ENCODE results near the gene RIOK2. TPM values are rescaled to one million over a fixed set of nuclear protein-coding genes. Genes with fewer than 3 reads are reported as not detected.

RIOK2 gene
- total and polyA plus RNA-seq, 10 of the 15 experiments (the other 5 are each of a cell fraction or from before 2014, with no cell fraction given) = 23.0 to 69.1 (median 33.3) TPM

DNA sequence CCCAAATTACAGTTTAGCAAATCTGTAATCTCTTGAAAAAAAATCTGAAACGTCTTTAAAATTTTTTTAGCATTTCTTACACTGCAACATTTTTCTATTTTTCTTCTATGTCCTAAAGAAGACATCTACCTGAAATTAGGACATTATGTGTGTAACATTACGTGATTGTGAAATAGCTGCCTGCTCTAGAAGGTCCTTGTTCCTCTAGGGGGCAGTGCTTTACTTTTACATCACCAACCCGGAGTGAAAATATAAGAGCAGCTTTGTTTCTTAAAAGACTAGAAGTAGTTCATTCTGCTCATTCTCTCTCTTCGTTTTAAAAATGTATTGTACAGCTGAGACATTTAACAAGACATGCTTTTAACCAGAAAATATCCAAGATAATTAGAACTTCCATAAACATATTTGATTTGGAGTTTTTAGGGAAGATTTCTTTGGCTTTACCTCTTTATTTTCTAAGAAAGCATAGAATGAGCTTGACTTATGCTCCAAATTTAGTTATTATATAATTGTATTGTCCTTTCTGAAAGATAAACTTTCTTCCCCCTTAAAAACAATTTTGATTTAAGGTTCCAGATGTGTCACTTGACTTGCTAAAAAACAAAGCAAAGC lies 48.1 kb upstream of the RIOK2 start:
- RAD21 ChIA-PET (ENCODE audit: unreplicated experiment) = interaction anchor here (0.7 to 3.0 kb wide), 24 partner anchors 11 to 1797 kb away, joined by 3 to 33 read pairs (median 4); no protein-coding TSS in a partner anchor
- H3K36me3 ChIP-seq (ENCODE audit: control insufficient read depth in 2 of 2, insufficient read depth in 2 of 2, low read length in 1 of 2) = no peaks in the 10 kb centered on the region
- no peaks in the 10 kb centered on the region for H3K27me3 ChIP-seq (replicated peaks in 1 of 2; ENCODE audit: control insufficient read depth in 2 of 2, insufficient read depth in 2 of 2, low read length in 1 of 2)
- FAIRE-seq (peak; percentile 89), ATAC-seq (peak; percentile 94), DNase-seq (ENCODE audit: low read depth, low spot score) (peak; percentile 20)
- H2AFZ ChIP-seq (ENCODE audit: control insufficient read depth, low read depth, low read length) = no peak overlapping the region
- no peak for TF ChIP-seq TBL1XR1 (IDR thresholded peaks at IDR 0.05; ENCODE audit: low read depth, low read length)
- TF ChIP-seq EP300 (IDR thresholded peaks at IDR 0.05; ENCODE audit: borderline replicate concordance in 1 of 2, control insufficient read depth in 1 of 2, low read depth in 2 of 2, low read length in 2 of 2) = no peak
- no peak for TF ChIP-seq NFYB (IDR thresholded peaks at IDR 0.05; ENCODE audit: insufficient read depth, low read depth, low read length)
- peak; percentile 83 for TF ChIP-seq RAD21 (IDR thresholded peaks at IDR 0.05; ENCODE audit: insufficient read depth, low read depth, low read length)
- TF ChIP-seq NR2C2 (IDR thresholded peaks at IDR 0.05; ENCODE audit: borderline replicate concordance, control insufficient read depth, insufficient read length, low read depth) = no peak
- peak in 1 of 2 experiments; percentile 79; a peak in 1 of 4 replicates for TF ChIP-seq CEBPB (IDR thresholded peaks at IDR 0.05; ENCODE audit: borderline replicate concordance in 1 of 2, low read depth in 2 of 2, low read length in 2 of 2)
- TF ChIP-seq IKZF1 (conservative IDR thresholded peaks at IDR 0.05) = no peak
- TF ChIP-seq, protein P1, sequence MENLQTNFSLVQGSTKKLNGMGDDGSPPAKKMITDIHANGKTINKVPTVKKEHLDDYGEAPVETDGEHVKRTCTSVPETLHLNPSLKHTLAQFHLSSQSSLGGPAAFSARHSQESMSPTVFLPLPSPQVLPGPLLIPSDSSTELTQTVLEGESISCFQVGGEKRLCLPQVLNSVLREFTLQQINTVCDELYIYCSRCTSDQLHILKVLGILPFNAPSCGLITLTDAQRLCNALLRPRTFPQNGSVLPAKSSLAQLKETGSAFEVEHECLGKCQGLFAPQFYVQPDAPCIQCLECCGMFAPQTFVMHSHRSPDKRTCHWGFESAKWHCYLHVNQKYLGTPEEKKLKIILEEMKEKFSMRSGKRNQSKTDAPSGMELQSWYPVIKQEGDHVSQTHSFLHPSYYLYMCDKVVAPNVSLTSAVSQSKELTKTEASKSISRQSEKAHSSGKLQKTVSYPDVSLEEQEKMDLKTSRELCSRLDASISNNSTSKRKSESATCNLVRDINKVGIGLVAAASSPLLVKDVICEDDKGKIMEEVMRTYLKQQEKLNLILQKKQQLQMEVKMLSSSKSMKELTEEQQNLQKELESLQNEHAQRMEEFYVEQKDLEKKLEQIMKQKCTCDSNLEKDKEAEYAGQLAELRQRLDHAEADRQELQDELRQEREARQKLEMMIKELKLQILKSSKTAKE (IDR thresholded peaks at IDR 0.05; ENCODE audit: low read depth, poor library complexity, severe bottlenecking) = peak; percentile 27
- TF ChIP-seq, protein P2, sequence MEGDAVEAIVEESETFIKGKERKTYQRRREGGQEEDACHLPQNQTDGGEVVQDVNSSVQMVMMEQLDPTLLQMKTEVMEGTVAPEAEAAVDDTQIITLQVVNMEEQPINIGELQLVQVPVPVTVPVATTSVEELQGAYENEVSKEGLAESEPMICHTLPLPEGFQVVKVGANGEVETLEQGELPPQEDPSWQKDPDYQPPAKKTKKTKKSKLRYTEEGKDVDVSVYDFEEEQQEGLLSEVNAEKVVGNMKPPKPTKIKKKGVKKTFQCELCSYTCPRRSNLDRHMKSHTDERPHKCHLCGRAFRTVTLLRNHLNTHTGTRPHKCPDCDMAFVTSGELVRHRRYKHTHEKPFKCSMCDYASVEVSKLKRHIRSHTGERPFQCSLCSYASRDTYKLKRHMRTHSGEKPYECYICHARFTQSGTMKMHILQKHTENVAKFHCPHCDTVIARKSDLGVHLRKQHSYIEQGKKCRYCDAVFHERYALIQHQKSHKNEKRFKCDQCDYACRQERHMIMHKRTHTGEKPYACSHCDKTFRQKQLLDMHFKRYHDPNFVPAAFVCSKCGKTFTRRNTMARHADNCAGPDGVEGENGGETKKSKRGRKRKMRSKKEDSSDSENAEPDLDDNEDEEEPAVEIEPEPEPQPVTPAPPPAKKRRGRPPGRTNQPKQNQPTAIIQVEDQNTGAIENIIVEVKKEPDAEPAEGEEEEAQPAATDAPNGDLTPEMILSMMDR (IDR thresholded peaks at IDR 0.05 in 2 of 3, conservative IDR thresholded peaks at IDR 0.05 in 1 of 3; ENCODE audit: control insufficient read depth in 2 of 3, extremely low read depth in 1 of 3, insufficient read depth in 1 of 3, low read depth in 3 of 3, low read length in 3 of 3) = peak; percentile 61 to 76 (median 73)
- TF ChIP-seq SMC3 (IDR thresholded peaks at IDR 0.05; ENCODE audit: borderline replicate concordance, low read length) = peak; percentile 71
- TF ChIP-seq IKZF2 (IDR thresholded peaks at IDR 0.05) = no peak
- no peak for TF ChIP-seq KDM1A (IDR thresholded peaks at IDR 0.05; ENCODE audit: borderline replicate concordance)
- TF ChIP-seq YBX1 (IDR thresholded peaks at IDR 0.05) = no peak
- CTCF ChIA-PET = interaction anchor here (0.6 to 4.4 kb wide), 53 partner anchors 9 to 1830 kb away, joined by 3 to 56 read pairs (median 3); partner anchors contain the start of gene RIOK2
- no peaks in the 10 kb centered on the region for H3K79me2 ChIP-seq (ENCODE audit: control insufficient read depth, insufficient read depth, low read length)
- H3K4me3 ChIP-seq = no peak overlapping the region
- in situ Hi-C loops (cut with MboI) = no loop called here
- under 1% methylated on average over 4 of the region's 4 CpGs for WGBS (ENCODE audit: insufficient coverage, insufficient replicate concordance, low lambda C conversion rate, missing lambda C conversion rate)
- intact Hi-C loops (cut with micrococcal nuclease; ENCODE audit: unreplicated experiment) = loop anchor here (1.0 to 5.0 kb wide), 2 partner anchors 303 to 1596 kb away; no protein-coding TSS in a partner anchor
- SMC1A ChIA-PET (ENCODE audit: uncharacterized antibody, unreplicated experiment) = interaction anchor here (0.7 to 4.9 kb wide), 22 partner anchors 10 to 1609 kb away, joined by 3 to 38 read pairs (median 4); partner anchors contain the start of gene RIOK2
- no TSS peak for BruUV-seq (replicated peaks)
- H3K4me1 ChIP-seq (ENCODE audit: control insufficient read depth, insufficient read depth, low read length) = no peaks in the 10 kb centered on the region
- no peaks in the 10 kb centered on the region for H3K9me3 ChIP-seq (replicated peaks; ENCODE audit: control insufficient read depth, insufficient read depth, low read length)
- no peak overlapping the region for H3K27ac ChIP-seq (ENCODE audit: control insufficient read depth, insufficient read depth)
- H4K20me1 ChIP-seq (ENCODE audit: control insufficient read depth, insufficient read depth) = no peaks in the 10 kb centered on the region
- no peak overlapping the region for H3K4me2 ChIP-seq (ENCODE audit: control insufficient read depth, insufficient read depth)
- no peak overlapping the region for H3K9ac ChIP-seq (ENCODE audit: control insufficient read depth, insufficient read depth, low read length)
- POLR2A ChIA-PET = no interaction called here

All from GM12878 (cell line).